Mesothelial cell of epicardium (in vitro differentiated cells): Measurements from ENCODE around the gene CPNE6. TPM values are rescaled to one million over a fixed set of nuclear protein-coding genes. Genes with fewer than 3 reads are reported as not detected.
"Not testable (repeated sequence)": the region's sequence is repeated elsewhere in the genome, so short reads cannot be mapped to it uniquely, and the experiment has no call there.

Experiments
- DNase-seq, 2 experiments: peaks; one replicate each; pipeline ENCODE4 v3.0.0; 2021; ENCODE audit warnings: low spot score in 2 of 2; ENCODE audit not compliant: unreplicated experiment in 2 of 2
- H3K27ac Mint-ChIP-seq: 2 replicates; pipeline ENCODE4 v1.8.0; 2021; ENCODE audit warnings: mixed read lengths
- H3K27me3 Mint-ChIP-seq: 2 replicates; pipeline ENCODE4 v1.8.0; 2021; ENCODE audit warnings: low read depth, mixed read lengths
- H3K36me3 Mint-ChIP-seq: 2 replicates; pipeline ENCODE4 v1.8.0; 2021; ENCODE audit warnings: mixed read lengths
- H3K4me1 Mint-ChIP-seq: 2 replicates; pipeline ENCODE4 v1.8.0; 2021; ENCODE audit warnings: mixed read lengths
- H3K4me3 Mint-ChIP-seq: 2 replicates; pipeline ENCODE4 v1.8.0; 2021; ENCODE audit warnings: mild to moderate bottlenecking, moderate library complexity, mixed read lengths
- H3K9me3 Mint-ChIP-seq: 2 replicates; pipeline ENCODE4 v1.8.0; 2021; ENCODE audit warnings: mixed read lengths
- total RNA-seq: library from RNA; stranded (reverse); gene quantifications from 3 replicates; pipeline ENCODE4 v1.2.1, GENCODE V29; 2021
- TF ChIP-seq, protein P1 (sequence below): fragments of 200-600 bp; sonication (generic); IDR thresholded peaks from one replicate; pipeline ENCODE4 v1.5.0; 2021; ENCODE audit warnings: antibody characterized with exemption; ENCODE audit not compliant: unreplicated experiment

The CPNE6 gene
- total RNA-seq, 1 donor from 2014 or later: not detected

DNA sequence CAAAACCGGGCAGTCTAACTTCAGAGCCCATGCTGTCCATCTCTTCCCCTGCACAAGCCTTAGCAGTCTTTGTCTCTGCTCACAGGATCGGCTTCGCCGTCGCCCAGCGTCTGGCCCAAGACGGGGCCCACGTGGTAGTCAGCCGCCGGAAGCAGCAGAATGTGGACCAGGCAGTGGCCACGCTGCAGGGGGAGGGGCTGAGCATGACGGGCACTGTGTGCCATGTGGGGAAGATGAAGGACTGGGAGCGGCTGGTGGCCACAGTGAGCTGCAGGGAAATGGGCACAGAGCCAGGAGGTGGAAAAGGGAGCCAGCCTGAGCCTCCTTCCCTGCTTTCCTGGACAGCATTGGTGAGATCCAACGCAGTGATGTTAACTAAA, 33.7 kb upstream of the CPNE6 start:
- DNase-seq: no peak
- Mint-ChIP-seq H3K9me3 (peaks cover 1% of the 10 kb centered on the region), H3K4me3 (no peak overlapping the region), H3K27me3 (peaks cover 6% of the 10 kb centered on the region), H3K27ac (no peak overlapping the region), H3K4me1 (peaks cover 11% of the 10 kb centered on the region), H3K36me3 (no peaks in the 10 kb centered on the region)
- TF ChIP-seq, protein P1, sequence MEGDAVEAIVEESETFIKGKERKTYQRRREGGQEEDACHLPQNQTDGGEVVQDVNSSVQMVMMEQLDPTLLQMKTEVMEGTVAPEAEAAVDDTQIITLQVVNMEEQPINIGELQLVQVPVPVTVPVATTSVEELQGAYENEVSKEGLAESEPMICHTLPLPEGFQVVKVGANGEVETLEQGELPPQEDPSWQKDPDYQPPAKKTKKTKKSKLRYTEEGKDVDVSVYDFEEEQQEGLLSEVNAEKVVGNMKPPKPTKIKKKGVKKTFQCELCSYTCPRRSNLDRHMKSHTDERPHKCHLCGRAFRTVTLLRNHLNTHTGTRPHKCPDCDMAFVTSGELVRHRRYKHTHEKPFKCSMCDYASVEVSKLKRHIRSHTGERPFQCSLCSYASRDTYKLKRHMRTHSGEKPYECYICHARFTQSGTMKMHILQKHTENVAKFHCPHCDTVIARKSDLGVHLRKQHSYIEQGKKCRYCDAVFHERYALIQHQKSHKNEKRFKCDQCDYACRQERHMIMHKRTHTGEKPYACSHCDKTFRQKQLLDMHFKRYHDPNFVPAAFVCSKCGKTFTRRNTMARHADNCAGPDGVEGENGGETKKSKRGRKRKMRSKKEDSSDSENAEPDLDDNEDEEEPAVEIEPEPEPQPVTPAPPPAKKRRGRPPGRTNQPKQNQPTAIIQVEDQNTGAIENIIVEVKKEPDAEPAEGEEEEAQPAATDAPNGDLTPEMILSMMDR: no peak

DNA sequence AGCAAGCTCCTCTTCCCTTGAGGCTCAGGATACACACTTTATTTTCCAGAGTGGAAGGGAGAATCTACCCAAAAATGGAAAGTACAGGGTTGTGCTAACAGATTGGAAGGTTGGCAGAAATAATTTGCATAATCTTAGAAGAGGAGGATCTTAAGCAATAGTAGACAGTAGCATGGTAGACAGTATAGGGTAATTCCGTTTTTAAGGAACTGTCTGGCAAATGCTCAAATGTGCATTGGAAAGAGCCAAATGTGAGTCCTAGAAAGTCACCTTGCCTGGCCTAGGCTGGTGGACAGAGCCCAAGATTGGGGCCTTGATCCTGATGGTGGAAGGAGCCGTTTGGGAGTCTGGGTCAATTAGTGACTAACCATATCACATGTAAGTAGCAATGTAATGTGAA, 32.7 kb upstream of the CPNE6 start:
- Mint-ChIP-seq H3K36me3 (no peaks in the 10 kb centered on the region), H3K4me3 (no peak overlapping the region), H3K4me1 (peaks cover 11% of the 10 kb centered on the region), H3K27me3 (peaks cover 11% of the 10 kb centered on the region), H3K27ac (no peak overlapping the region), H3K9me3 (no peaks in the 10 kb centered on the region)
- DNase-seq: no peak
- TF ChIP-seq, protein P1: no peak

DNA sequence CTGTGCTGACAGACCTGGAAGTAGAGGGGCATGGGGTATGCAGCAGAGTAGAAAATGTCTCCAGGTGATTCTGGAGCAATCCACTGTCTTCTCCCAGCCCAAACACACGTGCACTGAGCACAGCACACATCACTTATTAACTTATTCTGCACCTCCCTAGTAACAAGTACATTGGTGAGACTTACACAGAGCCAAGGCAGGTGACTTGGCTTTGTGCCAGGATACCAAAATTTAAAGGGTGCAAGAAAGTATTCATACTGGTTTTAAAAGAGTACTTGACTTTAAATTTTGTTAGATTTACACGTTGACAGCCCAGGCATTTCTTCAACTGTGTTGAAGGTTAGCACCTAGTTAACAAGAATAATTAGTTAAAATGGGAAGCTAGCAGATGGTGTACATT, 30.7 kb upstream of the CPNE6 start:
- Mint-ChIP-seq H3K4me3 (no peak overlapping the region), H3K27ac (no peak overlapping the region), H3K36me3 (no peaks in the 10 kb centered on the region), H3K9me3 (no peaks in the 10 kb centered on the region), H3K27me3 (peaks cover 19% of the 10 kb centered on the region), H3K4me1 (peaks cover 10% of the 10 kb centered on the region)
- TF ChIP-seq, protein P1: no peak
- DNase-seq: no peak

DNA sequence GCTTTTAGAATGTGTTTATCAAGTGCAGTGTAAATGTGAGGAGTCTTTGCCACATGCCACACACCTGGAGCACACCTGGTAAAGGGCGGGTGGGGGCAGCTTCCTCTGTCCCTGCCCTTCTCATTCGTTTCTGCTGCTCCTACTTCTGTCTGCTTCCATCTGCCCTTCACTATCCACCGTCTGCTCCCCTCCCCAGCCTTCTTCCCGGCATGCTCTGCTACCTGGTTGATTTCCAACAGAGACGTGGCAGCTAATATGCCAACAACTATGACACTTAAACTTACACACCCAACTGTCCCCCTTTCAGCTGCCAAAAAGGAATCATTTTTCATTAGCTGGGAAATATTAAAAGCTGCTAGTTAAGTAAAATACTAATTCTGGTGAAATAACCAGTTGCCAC, 28.6 kb upstream of the CPNE6 start:
- no peaks in the 10 kb centered on the region for H3K36me3 Mint-ChIP-seq
- H3K4me1 Mint-ChIP-seq: no peaks in the 10 kb centered on the region
- peaks cover 30% of the 10 kb centered on the region for H3K27me3 Mint-ChIP-seq
- no peaks in the 10 kb centered on the region for H3K9me3 Mint-ChIP-seq
- H3K27ac Mint-ChIP-seq: no peak overlapping the region
- no peak for DNase-seq
- TF ChIP-seq, protein P1: no peak
- no peak overlapping the region for H3K4me3 Mint-ChIP-seq

DNA sequence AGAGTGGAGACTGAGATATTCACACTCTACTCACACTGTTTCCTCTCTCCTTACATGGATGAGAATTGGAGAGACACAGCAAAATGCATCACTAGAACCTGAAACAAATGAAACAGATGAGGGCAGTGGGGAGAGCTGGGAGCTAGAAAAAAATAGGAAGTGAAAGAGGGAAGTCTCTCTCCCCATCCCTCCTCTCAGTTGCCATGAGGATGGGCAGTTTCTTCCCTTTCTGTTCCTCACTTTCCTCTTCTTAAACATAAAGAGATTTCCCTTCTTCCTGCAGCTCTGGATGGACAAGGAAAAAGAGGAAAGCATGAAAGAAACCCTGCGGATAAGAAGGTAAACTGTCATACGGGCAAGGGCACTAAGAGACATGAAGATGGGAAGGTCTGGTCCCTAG, 22.4 kb upstream of the CPNE6 start:
- not testable (repeated sequence) for H3K36me3 Mint-ChIP-seq, H3K9me3 Mint-ChIP-seq, H3K4me3 Mint-ChIP-seq, DNase-seq, H3K27ac Mint-ChIP-seq
- Mint-ChIP-seq H3K27me3 (peaks cover 66% of the 10 kb centered on the region), H3K4me1 (peaks cover 16% of the 10 kb centered on the region)

DNA sequence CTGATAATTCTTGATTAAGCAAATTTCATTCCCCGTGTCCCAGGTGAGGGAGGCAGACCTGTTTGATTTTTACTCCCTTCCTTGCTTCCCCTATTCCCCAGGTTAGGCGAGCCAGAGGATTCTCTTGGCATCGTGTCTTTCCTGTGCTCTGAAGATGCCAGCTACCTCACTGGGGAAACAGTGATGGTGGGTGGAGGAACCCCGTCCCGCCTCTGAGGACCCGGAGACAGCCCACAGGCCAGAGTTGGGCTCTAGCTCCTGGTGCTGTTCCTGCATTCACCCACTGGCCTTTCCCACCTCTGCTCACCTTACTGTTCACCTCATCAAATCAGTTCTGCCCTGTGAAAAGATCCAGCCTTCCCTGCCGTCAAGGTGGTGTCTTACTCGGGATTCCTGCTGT, 20.6 kb upstream of the CPNE6 start:
- H3K4me3 Mint-ChIP-seq: peak overlapping the region; percentile 69
- not testable (repeated sequence) for H3K27ac Mint-ChIP-seq, H3K36me3 Mint-ChIP-seq, H3K9me3 Mint-ChIP-seq, DNase-seq
- H3K4me1 Mint-ChIP-seq: peaks cover 16% of the 10 kb centered on the region
- peaks cover 71% of the 10 kb centered on the region for H3K27me3 Mint-ChIP-seq

DNA sequence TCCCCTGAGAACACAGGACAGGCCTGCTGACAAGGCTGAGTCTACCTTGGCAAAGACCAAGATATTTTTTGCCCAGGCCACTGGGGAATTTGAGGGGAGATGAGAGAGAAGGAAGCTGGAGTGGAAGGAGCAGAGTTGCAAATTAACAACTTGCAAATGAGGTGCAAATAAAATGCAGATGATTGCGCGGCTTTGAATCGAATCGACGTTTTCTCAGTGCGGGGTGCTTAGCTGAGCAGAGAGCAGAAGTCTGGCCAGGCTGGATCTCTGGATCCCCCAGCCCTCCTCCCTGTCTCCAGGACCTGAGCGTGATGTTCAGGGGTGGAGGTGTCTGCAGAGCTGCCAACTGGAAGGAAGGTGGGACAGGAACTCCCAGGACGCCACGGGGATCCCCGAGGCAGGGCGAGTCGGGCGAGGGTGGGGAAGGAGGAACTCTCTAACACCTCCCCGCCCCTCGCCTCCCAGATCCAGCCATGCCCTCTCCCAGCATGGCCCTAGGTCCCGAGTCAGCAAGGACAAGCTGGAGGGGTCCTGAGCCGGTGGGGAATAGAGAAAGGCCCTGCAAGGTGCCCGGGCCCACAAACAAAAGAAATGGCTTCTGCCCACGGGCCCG, 20.1 kb upstream of the CPNE6 start:
- no peak for DNase-seq
- TF ChIP-seq, protein P1: no peak
- peak overlapping the region; percentile 13 for H3K27ac Mint-ChIP-seq
- peaks cover 16% of the 10 kb centered on the region for H3K4me1 Mint-ChIP-seq
- H3K27me3 Mint-ChIP-seq: peaks cover 70% of the 10 kb centered on the region
- H3K9me3 Mint-ChIP-seq: no peaks in the 10 kb centered on the region
- peak overlapping the region; percentile 69 for H3K4me3 Mint-ChIP-seq
- no peaks in the 10 kb centered on the region for H3K36me3 Mint-ChIP-seq
